Stomach (tissue), 9 donors: ENCODE measurements around the gene DCST1. TPM values are rescaled to one million over a fixed set of nuclear protein-coding genes. Genes with fewer than 3 reads are reported as not detected.

Experiments
- DNase-seq, 2 donors: peaks; one replicate each; pipeline versions ENCODE4 v3.0.0 to v3.0.0-alpha.2; 2013 to 2019
- H3K27ac ChIP-seq, 5 donors: fragments of 200-600 bp in 4 of 5; sonication (generic) in 4 of 5; one replicate each; pipeline ENCODE4 v1.5.1; 2013 to 2019; ENCODE audit warnings: mild to moderate bottlenecking in 1 of 5, moderate library complexity in 1 of 5
- H3K27me3 ChIP-seq, 3 donors: fragments of 200-600 bp; sonication (generic); one replicate each; pipeline ENCODE4 v1.5.1; 2017 to 2019; ENCODE audit warnings: mixed run types in 1 of 3
- H3K36me3 ChIP-seq, 4 donors: fragments of 200-600 bp; sonication (generic); 1 replicate in 3 of 4; 2 replicates in 1 of 4; pipeline ENCODE4 v1.5.1; 2016 to 2019
- H3K4me1 ChIP-seq, 4 donors: fragments of 200-600 bp; sonication (generic); one replicate each; pipeline ENCODE4 v1.5.1; 2016 to 2019
- H3K4me3 ChIP-seq, 4 donors: fragments of 200-600 bp; sonication (generic) in 3 of 4; one replicate each; pipeline ENCODE4 v1.5.1; 2016 to 2019; ENCODE audit warnings: mild to moderate bottlenecking in 1 of 4
- H3K9me3 ChIP-seq, 4 donors: fragments of 200-600 bp; sonication (generic); one replicate each; pipeline ENCODE4 v1.5.1; 2016 to 2019
- EP300 ChIP-seq: sonication (generic); formaldehyde crosslinking; IDR thresholded peaks from one replicate; pipeline ENCODE4 v1.6.1; 2017; ENCODE audit warnings: antibody characterized with exemption
- POLR2A ChIP-seq, 4 donors: fragments of 450-650 bp; IDR thresholded peaks; one replicate each; pipeline ENCODE4 v1.6.1; 2016; ENCODE audit warnings: antibody characterized with exemption in 4 of 4, control low read depth in 2 of 4, mild to moderate bottlenecking in 1 of 4, moderate library complexity in 1 of 4
- POLR2AphosphoS5 ChIP-seq, 3 donors: sonication (generic); formaldehyde crosslinking; IDR thresholded peaks; one replicate each; pipeline ENCODE4 v1.6.1; 2016; ENCODE audit warnings: antibody characterized with exemption in 3 of 3
- WGBS, 5 donors: extraction: QIAGEN DNeasy Blood & Tissue Kit in 3 of 5; methylation state at CpG; one replicate each; pipeline versions ENCODE4 v1.1.5 to v1.1.7; 2013 to 2018; 5-methylcytosine and 5-hydroxymethylcytosine counted together
- intact Hi-C: fragments of 100-400 bp; cut with DNase I; formaldehyde crosslinking; loops from one replicate; pipeline ENCODE4 v1.15.1; 2023; ENCODE audit warnings: low total_unique reads
- polyA plus RNA-seq, 3 donors: library from polyadenylated mRNA; stranded (reverse); fragments of 200-250 nt; gene quantifications; one replicate each; pipeline ENCODE4 v1.2.3, GENCODE V29; 2013
- total RNA-seq, 5 donors: library from RNA; depleted of rRNA; stranded (reverse); fragments of >200 nt; gene quantifications; one replicate each; pipeline versions ENCODE4 v1.1.0 to v1.2.3, GENCODE V29; 2014 to 2016
- TF ChIP-seq, protein P1 (sequence below), 7 experiments: fragments of 450-650 bp in 4 of 7; fragments of 200-600 bp in 3 of 7; sonication (generic) in 3 of 7; IDR thresholded peaks; one replicate each; pipeline ENCODE4 v1.5.1; 2016 to 2019; ENCODE audit warnings: antibody characterized with exemption in 7 of 7, control low read depth in 2 of 7, mild to moderate bottlenecking in 1 of 7
- donor health status: healthy with polysubstance abuse.
- donor health status: Bipolar disorder and iron deficiency.
- donor health status: healthy.

DCST1 gene
- total and polyA plus RNA-seq, 8 donors: 0.13 to 0.89 (median 0.18) TPM; not detected in 5

DNA sequence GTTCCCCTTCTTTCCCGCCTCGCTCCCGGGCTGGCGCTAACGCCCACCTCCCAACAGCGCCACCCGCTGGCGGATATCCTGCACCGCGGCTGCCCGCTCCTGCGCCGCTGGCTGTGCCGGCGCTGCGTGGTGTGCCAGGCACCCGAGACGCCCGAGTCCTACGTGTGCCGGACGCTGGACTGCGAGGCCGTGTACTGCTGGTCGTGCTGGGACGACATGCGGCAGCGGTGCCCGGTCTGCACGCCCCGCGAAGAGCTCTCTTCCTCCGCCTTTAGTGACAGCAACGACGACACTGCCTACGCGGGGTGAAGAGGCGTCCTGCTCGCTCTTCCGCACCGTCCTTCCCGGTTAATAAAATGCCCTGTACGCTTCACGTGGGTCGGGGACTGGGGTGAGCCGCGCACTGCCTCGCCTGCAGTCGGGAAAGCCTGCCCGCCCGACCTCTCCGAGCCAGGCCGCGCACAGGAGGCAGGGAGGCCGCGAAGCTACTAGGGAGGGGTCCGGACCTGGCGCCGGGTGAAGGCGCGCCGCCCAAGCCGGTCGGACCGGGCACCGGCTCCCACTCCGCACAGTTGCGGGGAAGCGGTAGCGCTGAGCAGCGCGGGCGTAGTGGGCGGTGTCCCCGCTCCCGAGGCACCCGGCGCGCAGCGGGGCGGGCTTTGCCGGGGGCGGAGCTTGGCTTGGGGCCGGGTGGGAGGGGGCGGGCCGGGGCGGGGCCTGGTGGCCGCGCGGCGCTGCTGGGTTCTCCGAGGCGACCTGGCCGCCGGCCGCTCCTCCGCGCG lies 17.1 kb downstream of the DCST1 start, which contains the start of gene ADAM15:
TSS of gene ADAM15 (plus strand) at position 757 of the 782 bp plus-strand sequence. CDS start 71 bp downstream, outside the sequence.
- 1 to 3% (median 1%) methylated on average over 19 to 99 of the region's 99 CpGs for WGBS, 5 donors
- Histone ChIP-seq H3K27me3 (no peaks in the 10 kb centered on the region), H3K4me1 (peaks cover 33 to 47% (median 43%) of the 10 kb centered on the region in 4 donors), H3K36me3 (peaks cover 9 to 26% (median 23%) of the 10 kb centered on the region in 4 donors), H3K4me3 (peak within 1 kb of the TSS; percentile 73 to 89 (median 78)), H3K9me3 (no peaks in the 10 kb centered on the region), H3K27ac (peak within 1 kb of the TSS; percentile 92 to 97 (median 95))
- DNase-seq: peak; percentile 91 to 94
- TF ChIP-seq POLR2A (IDR thresholded peaks at IDR 0.05) (no peak), EP300 (no peak), POLR2AphosphoS5 (IDR thresholded peaks at IDR 0.05) (peak; percentile 8 to 77 (median 45))
- TF ChIP-seq, protein P1, sequence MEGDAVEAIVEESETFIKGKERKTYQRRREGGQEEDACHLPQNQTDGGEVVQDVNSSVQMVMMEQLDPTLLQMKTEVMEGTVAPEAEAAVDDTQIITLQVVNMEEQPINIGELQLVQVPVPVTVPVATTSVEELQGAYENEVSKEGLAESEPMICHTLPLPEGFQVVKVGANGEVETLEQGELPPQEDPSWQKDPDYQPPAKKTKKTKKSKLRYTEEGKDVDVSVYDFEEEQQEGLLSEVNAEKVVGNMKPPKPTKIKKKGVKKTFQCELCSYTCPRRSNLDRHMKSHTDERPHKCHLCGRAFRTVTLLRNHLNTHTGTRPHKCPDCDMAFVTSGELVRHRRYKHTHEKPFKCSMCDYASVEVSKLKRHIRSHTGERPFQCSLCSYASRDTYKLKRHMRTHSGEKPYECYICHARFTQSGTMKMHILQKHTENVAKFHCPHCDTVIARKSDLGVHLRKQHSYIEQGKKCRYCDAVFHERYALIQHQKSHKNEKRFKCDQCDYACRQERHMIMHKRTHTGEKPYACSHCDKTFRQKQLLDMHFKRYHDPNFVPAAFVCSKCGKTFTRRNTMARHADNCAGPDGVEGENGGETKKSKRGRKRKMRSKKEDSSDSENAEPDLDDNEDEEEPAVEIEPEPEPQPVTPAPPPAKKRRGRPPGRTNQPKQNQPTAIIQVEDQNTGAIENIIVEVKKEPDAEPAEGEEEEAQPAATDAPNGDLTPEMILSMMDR (IDR thresholded peaks at IDR 0.05): peak in 6 of 7 experiments; percentile 75 to 97 (median 90)
- intact Hi-C loops: no loop called here

DNA sequence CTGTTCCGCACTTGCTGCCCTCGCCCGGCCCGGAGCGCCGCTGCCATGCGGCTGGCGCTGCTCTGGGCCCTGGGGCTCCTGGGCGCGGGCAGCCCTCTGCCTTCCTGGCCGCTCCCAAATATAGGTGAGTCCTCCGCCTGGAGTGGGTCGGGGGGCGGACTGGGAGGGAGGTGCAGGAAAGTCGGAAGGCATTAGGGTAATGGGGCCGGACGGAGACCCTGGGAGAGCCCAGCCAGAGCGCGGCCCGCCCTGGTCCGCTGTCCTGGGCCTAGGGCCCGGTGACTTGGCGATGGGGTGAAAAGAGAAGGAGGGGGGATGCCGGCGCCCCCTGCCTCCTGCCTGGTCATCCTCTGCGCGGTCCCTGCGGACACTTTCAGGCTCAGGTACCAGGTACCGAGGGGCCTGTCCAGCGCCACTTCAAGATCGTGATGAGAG lies 17.7 kb downstream of the DCST1 start:
- WGBS, 5 donors: 0 to 1% (median 0%) methylated on average over 6 to 31 of the region's 31 CpGs
- intact Hi-C loops: no loop called here

DNA sequence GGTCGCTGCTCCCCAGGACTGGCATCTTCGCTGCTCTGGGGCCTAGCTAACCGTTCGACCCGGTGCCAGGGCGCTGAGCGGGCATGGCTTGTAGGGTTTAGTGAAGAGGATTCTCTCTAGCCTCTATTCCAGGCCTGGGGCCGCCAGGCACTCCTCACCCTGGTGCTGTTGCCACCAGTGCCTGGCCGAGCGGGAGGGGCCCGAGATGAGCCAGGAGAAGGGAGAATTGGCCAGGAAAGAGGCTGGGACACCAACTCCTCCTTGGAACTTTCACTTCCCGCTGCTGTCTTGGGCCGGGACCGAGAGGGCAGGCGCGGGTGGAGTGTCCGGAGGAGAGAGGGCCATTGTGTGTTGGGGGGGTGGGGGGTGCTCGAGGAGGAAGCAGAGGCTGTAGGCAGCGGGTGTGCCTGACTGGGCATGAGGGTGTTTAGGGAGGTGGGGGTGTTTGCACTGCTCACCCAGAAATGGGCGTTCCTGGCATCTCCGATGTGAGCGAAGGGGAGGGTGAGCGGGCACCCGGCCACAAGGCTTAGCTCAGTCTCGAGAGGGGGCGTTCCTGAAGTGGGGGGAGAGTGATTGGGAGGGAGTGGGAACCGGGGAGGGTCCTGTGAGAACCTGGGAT lies 18.3 kb downstream of the DCST1 start:
- Histone ChIP-seq H3K27me3 (no peaks in the 10 kb centered on the region), H3K27ac (peak overlapping the region; percentile 92 to 97 (median 95)), H3K36me3 (peaks cover 13 to 37% (median 34%) of the 10 kb centered on the region in 4 donors), H3K4me3 (peak overlapping the region; percentile 73 to 89 (median 78)), H3K9me3 (no peaks in the 10 kb centered on the region), H3K4me1 (peaks cover 33 to 47% (median 43%) of the 10 kb centered on the region in 4 donors)
- TF ChIP-seq POLR2AphosphoS5 (IDR thresholded peaks at IDR 0.05): peak in 1 of 3 donors; percentile 23
- no peak for TF ChIP-seq POLR2A (IDR thresholded peaks at IDR 0.05)
- TF ChIP-seq EP300: no peak
- TF ChIP-seq, protein P1 (IDR thresholded peaks at IDR 0.05): no peak
- intact Hi-C loops: no loop called here
- 1 to 3% (median 1%) methylated on average over 24 to 27 of the region's 27 CpGs for WGBS, 5 donors
- peak; percentile 65 to 82 for DNase-seq

More for the DNA sequence above, 17.7 kb downstream of the DCST1 start:
- Histone ChIP-seq H3K27ac (peak overlapping the region; percentile 92 to 97 (median 95)), H3K9me3 (no peaks in the 10 kb centered on the region), H3K27me3 (no peaks in the 10 kb centered on the region), H3K36me3 (peaks cover 13 to 32% (median 29%) of the 10 kb centered on the region in 4 donors), H3K4me1 (peaks cover 33 to 47% (median 43%) of the 10 kb centered on the region in 4 donors), H3K4me3 (peak overlapping the region; percentile 73 to 89 (median 78))
- no peak for DNase-seq
- TF ChIP-seq EP300: no peak
- peak in 1 of 3 donors; percentile 80 for TF ChIP-seq POLR2AphosphoS5 (IDR thresholded peaks at IDR 0.05)

DNA sequence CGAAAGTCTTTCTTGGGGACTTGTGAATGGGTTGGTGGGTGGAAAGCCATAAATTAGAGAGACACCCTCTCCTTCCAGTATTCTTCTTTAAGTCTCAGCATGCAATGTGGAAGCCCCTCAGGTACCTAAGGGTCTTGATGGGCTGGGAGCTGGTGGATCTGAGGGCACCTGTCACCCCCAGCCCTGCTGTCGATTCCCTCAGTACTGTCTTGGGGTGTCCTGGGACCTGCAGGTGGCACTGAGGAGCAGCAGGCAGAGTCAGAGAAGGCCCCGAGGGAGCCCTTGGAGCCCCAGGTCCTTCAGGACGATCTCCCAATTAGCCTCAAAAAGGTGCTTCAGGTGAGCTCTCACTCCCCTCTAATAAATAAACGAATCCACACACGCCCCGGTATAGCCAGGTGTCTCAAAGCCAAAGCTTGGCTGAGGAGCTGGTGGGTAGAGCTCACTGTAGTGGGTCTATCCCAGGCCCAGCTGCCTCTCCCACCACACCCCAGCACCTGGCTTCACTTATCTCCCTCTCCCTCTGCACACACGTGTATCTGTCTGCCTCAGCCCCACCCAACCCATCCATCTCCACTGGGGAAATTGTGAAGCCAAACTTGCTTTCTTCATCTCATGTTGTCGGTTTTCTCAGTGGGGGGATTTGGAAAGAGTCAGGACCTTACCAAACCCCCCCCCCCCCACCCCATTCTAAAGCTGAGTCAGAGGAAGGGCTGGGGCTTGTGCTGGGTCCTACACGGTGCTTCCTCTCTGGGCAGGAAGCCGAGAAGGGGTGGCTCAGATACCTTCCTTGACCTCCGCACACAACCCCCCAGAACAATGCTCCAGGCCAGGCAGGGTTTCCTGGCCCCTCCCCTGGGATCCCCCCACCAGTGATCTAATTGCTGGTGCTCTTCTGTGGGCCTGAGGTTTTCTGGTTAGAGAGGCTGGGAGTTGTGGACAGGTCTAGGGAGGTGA lies 19.1 kb downstream of the DCST1 start:
- Histone ChIP-seq H3K27me3 (no peaks in the 10 kb centered on the region), H3K4me1 (peaks cover 33 to 47% (median 43%) of the 10 kb centered on the region in 4 donors), H3K9me3 (no peaks in the 10 kb centered on the region), H3K4me3 (peak overlapping the region; percentile 73 to 89 (median 78)), H3K27ac (peak overlapping the region; percentile 92 to 97 (median 95)), H3K36me3 (peaks cover 16 to 45% (median 43%) of the 10 kb centered on the region in 4 donors)
- DNase-seq: peak in 1 of 2 donors; percentile 43
- intact Hi-C loops: no loop called here
- WGBS, 5 donors: 29 to 45% (median 36%) methylated on average over 11 to 12 of the region's 12 CpGs
- TF ChIP-seq, protein P1 (IDR thresholded peaks at IDR 0.05): no peak
- TF ChIP-seq POLR2AphosphoS5 (IDR thresholded peaks at IDR 0.05) (no peak), POLR2A (IDR thresholded peaks at IDR 0.05) (no peak), EP300 (no peak)
